GM20431 (cell line): ENCODE results near the gene ERBB2.

Experiments
- in situ Hi-C: fragments of 300-500 bp; cut with MseI, MboI; formaldehyde crosslinking; loops from one replicate; pipeline ENCODE4 v1.15.0; 2020; ENCODE audit warnings: low sequenced_read_pairs; ENCODE audit not compliant: unreplicated experiment

Gene ERBB2

DNA sequence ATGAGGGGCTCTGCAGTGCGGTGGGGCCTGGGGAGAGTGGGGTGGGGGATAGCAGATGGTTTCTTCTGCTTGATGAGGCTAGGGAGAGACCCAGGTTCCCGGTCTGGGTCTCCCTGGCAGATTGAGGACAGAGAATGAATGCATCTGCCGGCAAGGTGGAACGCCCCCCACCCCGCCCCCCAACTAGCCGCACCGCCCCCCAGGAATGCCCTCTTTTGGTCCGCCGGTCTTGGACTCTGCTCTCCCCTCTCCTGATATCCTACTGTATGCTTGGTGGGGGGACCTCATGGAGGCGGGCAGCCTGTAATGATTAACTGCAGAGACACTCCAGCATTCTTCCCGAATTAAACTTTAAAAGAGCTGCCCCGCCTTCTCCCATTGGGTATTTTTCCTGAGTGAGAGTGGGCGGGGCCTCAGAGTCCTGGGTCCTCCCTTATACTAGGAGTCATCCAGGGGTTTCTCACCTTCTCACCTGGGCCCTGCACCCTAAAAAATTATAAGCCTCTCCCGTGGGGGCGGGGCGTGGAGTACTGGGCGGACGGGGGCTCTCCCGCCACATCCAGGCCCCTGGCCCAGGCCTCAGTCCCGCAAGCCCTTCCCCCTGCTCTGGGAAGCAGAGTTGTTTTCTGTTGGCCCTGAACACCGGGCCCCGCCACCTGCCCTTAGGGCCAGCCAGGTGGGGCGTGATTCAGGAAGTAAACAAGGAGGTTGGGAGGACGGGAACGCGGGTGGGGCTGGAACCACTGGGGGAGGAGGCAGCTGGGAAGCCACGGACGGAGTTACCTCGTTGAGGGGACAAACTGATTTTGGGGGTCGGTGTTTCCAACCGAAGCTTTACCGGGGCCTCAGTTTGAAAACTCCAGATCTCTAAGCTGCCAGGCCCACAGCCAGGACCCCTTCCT lies 39.4 kb downstream of the ERBB2 start:
- in situ Hi-C loops: loop anchor here (25.0 kb wide), 1 partner anchor 102 kb away; the partner anchor contains the start of genes PPP1R1B and STARD3

DNA sequence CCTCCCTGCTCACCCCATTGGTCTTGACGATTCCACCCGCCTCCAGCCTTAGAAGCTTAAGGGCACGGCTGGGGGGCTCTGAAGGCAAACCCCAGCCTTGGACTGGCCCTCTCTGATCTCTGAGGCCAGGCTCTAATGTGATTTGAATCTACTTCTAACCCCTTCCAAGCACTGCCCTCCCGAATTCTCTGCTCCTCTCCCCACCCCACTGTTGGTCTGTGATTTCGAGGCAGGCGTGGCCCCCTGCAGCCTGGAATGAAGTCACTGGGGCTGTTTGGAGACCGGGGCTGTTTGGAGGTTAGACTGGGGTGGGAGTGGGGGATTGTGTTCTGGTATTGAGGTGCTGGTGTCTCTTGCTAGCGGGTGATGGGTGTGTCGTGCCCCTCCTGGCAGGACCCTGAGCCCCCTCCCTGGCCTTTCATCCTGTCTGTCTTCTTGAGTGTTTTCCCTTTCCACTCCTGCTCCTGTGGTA lies 40.1 kb downstream of the ERBB2 start:
- in situ Hi-C loops: loop anchor here (25.0 kb wide), 1 partner anchor 103 kb away; the partner anchor contains the start of genes PPP1R1B and STARD3

DNA sequence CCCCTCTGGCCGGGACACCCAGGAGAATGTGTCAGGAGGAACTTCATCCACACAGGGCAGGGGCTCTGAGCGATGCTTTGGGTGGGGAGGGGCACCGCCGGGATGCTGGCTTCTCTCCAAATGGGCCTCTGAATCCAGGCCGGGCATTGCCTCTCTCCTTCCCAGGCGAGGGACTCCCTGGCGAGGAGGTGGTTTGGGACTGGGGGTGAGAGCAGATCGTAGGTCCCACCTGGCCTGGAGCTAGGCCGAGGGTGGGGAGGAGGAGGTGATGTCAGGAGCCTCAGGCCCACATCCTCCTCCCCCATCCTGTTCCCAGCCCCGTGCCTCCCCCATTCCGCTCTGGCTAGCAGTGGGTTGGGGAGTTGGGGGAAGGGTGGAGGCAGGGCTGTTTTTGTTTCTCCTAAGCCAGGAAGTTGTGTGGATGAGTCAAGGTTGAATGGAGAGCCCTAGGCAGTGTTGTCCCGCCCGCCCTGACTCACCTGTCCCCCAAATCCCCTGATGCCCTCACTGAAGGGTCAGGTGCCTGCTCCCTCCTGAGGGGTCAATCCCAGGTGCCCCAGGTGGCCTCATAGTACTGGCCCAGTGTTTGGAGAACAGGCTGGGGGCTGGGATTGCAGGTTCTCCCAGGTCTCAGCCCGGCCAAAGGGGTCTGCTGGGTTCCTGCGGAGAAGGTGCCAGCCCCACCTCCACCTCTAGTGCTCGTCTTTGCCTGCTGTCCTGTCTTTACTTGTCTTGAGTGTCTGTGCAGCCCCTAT lies 40.7 kb downstream of the ERBB2 start:
- in situ Hi-C loops: loop anchor here (25.0 kb wide), 1 partner anchor 103 kb away; the partner anchor contains the start of genes PPP1R1B and STARD3

DNA sequence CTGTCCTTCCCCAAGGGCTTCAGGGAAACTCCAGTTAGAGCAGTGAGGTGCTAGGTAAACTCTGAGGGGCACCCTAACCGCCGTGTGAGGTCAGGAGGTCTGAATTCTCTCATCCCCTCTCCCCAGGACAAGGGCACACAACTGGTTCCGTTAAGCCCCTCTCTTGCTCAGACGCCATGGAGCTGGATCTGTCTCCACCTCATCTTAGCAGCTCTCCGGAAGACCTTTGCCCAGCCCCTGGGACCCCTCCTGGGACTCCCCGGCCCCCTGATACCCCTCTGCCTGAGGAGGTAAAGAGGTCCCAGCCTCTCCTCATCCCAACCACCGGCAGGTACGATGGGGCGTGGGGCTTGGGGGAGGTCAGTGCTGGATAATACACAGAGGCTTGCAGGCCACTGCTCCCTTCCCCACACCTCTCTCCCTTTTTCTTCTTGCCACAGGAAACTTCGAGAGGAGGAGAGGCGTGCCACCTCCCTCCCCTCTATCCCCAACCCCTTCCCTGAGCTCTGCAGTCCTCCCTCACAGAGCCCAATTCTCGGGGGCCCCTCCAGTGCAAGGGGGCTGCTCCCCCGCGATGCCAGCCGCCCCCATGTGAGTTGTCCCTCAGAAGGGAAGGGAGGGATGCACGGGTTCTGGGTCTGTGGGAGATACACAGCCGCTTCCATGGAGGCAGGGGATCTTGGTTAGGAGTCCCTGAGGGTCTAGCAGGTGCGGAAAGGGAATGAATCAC lies 42.4 kb downstream of the ERBB2 start:
- in situ Hi-C loops: loop anchor here (25.0 kb wide), 1 partner anchor 105 kb away; the partner anchor contains the start of genes PPP1R1B and STARD3

- in situ Hi-C loops: loop anchor here (25.0 kb wide), 1 partner anchor 106 kb away; the partner anchor contains the start of genes PPP1R1B and STARD3
Measured at GRCh38 chr17:39742856-39743436, 43.1 kb downstream of the ERBB2 start.

GRCh38 chr17:39744075-39744835 lies 44.4 kb downstream of the ERBB2 start:
- in situ Hi-C loops: loop anchor here (25.0 kb wide), 1 partner anchor 107 kb away; the partner anchor contains the start of genes PPP1R1B and STARD3

- in situ Hi-C loops: loop anchor here (25.0 kb wide), 1 partner anchor 108 kb away; the partner anchor contains the start of genes PPP1R1B and STARD3
Measured at GRCh38 chr17:39744836-39745215, 45.0 kb downstream of the ERBB2 start.

GRCh38 chr17:39745335-39746144 lies 45.7 kb downstream of the ERBB2 start:
- in situ Hi-C loops: loop anchor here (25.0 kb wide), 1 partner anchor 108 kb away; the partner anchor contains the start of genes PPP1R1B and STARD3

GRCh38 chr17:39746145-39746461 lies 46.2 kb downstream of the ERBB2 start:
- in situ Hi-C loops: loop anchor here (25.0 kb wide), 1 partner anchor 109 kb away; the partner anchor contains the start of genes PPP1R1B and STARD3

GRCh38 chr17:39747745-39748144 lies 47.9 kb downstream of the ERBB2 start:
- in situ Hi-C loops: loop anchor here (25.0 kb wide), 1 partner anchor 110 kb away; the partner anchor contains the start of genes PPP1R1B and STARD3

DNA sequence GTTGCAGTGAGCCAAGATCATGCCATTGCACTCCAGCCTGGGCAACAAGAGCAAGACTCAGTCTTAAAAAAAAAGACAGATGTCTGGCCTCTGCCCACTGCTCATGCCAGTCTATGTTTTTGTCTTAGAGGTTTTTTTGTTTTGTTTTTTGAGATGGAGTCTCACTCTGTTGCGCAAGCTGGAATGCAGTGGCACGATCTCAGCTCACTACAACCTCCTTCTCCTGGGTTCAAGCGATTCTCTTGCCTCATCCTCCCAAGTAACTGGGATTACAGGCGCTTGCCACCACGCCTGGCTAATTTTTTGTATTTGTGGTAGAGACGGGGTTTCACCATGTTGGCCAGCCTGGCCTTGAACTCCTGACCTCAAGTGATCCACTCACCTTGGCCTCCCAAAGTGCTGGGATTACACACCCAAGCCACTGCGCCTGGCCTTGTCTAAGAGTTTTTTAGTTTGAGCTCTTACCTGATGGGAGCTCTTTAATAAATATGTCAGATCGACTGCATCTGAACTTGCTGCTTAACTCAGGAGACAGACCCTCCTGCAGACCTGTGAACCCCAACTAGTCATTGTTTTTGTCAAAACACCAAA lies 48.7 kb downstream of the ERBB2 start:
- in situ Hi-C loops: loop anchor here (25.0 kb wide), 1 partner anchor 111 kb away; the partner anchor contains the start of genes PPP1R1B and STARD3

- in situ Hi-C loops: loop anchor here (25.0 kb wide), 1 partner anchor 212 kb away; the partner anchor contains the start of gene GSDMA
Measured at GRCh38 chr17:39750131-39751015, 50.5 kb downstream of the ERBB2 start.

GRCh38 chr17:39751016-39751543 lies 51.2 kb downstream of the ERBB2 start:
- in situ Hi-C loops: loop anchor here (25.0 kb wide), 1 partner anchor 211 kb away; the partner anchor contains the start of gene GSDMA

GRCh38 chr17:39751637-39752036 lies 51.8 kb downstream of the ERBB2 start:
- in situ Hi-C loops: loop anchor here (25.0 kb wide), 1 partner anchor 211 kb away; the partner anchor contains the start of gene GSDMA

DNA sequence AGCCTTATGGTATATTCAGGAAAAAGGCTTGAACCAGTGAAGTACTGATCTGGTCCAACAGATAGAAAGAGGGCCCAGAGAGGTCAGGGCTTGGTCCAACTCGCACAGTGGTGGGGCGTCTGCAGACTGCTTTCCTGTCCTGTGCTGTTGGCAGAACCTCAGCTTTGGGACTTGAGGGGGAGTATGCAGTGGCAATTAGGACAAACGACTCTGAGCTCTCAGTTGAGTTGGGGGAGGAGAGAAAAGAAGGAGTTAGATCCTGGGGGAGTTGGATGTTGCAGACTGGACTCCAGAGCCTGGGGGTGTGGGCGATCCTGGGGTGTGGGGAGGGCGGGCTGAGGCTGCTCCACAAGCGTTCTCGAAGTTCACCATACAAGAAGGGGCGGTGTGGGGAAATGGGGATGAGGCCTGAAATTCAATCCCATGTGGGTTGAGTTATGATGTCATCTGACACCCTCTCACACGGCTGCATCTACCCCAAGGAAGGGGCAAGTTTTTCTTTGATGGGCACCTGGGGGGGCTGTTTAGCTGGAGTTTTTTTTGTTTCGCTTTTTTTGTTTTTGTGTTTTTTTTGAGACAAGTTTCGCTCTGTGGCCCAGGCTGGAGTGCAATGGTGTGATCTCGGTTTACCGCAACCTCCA lies 52.5 kb downstream of the ERBB2 start:
- in situ Hi-C loops: loop anchor here (25.0 kb wide), 1 partner anchor 210 kb away; the partner anchor contains the start of gene GSDMA
